Measurements from ENCODE around the gene OTX2. TPM values are rescaled to one million over a fixed set of nuclear protein-coding genes. Genes with fewer than 3 reads are reported as not detected.

Gene OTX2
- total RNA-seq, 1 experiment from 2014 or later = not detected

DNA sequence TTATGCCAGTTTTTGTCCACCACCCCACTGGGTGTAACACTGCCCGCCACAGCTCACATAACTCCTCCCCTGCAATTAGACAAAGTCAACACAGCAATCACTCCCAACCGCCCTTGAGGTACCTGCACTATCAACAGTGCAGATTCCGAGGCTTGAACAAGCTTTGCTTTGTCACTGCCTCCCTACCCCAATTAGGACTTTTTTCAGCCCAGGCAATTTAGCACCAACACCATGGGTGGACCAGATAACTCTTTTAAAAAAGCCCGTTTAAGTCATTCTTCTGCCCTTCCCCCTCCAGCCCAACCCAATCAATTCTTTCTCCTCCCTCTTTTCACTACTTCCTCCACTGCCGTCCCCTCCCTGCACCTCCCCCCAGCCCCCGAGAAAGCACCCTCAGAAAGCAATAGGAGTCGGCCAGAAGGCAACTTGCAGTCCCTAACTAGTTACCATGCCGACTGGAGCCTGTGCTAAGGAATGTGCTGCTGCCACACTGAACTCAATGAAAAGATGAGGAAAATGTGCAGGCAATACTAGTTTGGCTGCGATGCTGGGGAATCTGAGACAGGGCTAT lies 45.7 kb upstream of the OTX2 start:
- Histone ChIP-seq H3K79me2 (ENCODE audit: insufficient read depth, low read length) (no peaks in the 10 kb centered on the region), H3K9ac (ENCODE audit: low read length) (no peak overlapping the region), H3K36me3 (ENCODE audit: control insufficient read depth in 1 of 2, insufficient read depth in 2 of 2, low read length in 2 of 2) (no peaks in the 10 kb centered on the region), H3K27me3 (ENCODE audit: insufficient read depth, low read length) (peaks cover 49% of the 10 kb centered on the region), H2AFZ (ENCODE audit: low read depth, low read length, poor library complexity, severe bottlenecking) (no peak overlapping the region), H3K27ac (ENCODE audit: low read depth, low read length) (no peak overlapping the region), H4K20me1 (ENCODE audit: insufficient read depth) (no peaks in the 10 kb centered on the region), H3K4me1 (ENCODE audit: control insufficient read depth in 1 of 2, insufficient read depth in 2 of 2, low read length in 2 of 2) (no peaks in the 10 kb centered on the region), H3K9me2 (ENCODE audit: insufficient read depth) (no peaks in the 10 kb centered on the region), H3K9me3 (ENCODE audit: control insufficient read depth in 1 of 2, insufficient read depth in 1 of 2, low read depth in 1 of 2, low read length in 2 of 2) (no peaks in the 10 kb centered on the region), H3K4me2 (ENCODE audit: low read length) (no peak overlapping the region), H3K4me3 (replicated peaks in 1 of 2; ENCODE audit: low read depth in 1 of 2, low read length in 2 of 2) (no peak overlapping the region)
- RAD21 ChIA-PET (ENCODE audit: low non-redundant PET in 1 of 2, low total read pairs in 2 of 2, uncharacterized antibody in 2 of 2, unreplicated experiment in 2 of 2) = interaction anchor here in 1 of 2 experiments (0.6 kb wide), 1 partner anchor 365 kb away, joined by 3 read pairs; no protein-coding TSS in a partner anchor
- BruUV-seq (replicated peaks) = no TSS peak
- no peak for TF ChIP-seq TCF7L2 (IDR thresholded peaks at IDR 0.05; ENCODE audit: borderline replicate concordance, extremely low read depth, insufficient read depth, insufficient read length)
- no peak for DNase-seq (ENCODE audit: low read depth, low spot score)
- CTCF ChIA-PET = interaction anchor here (1.4 kb wide), 1 partner anchor 18 kb away, joined by 3 read pairs; no protein-coding TSS in a partner anchor
- no peak for ATAC-seq
- POLR2A ChIA-PET = no interaction called here
- intact Hi-C loops (cut with micrococcal nuclease) = no loop called here

- intact Hi-C loops (cut with micrococcal nuclease) = no loop called here
- RAD21 ChIA-PET (ENCODE audit: low non-redundant PET in 1 of 2, low total read pairs in 2 of 2, uncharacterized antibody in 2 of 2, unreplicated experiment in 2 of 2) = no interaction called here
- CTCF ChIA-PET = interaction anchor here (1.4 kb wide), 1 partner anchor 20 kb away, joined by 3 read pairs; no protein-coding TSS in a partner anchor
- ATAC-seq (no peak), DNase-seq (ENCODE audit: low read depth, low spot score) (no peak)
- Histone ChIP-seq H3K27ac (ENCODE audit: low read depth, low read length) (no peak overlapping the region), H3K79me2 (ENCODE audit: insufficient read depth, low read length) (no peaks in the 10 kb centered on the region), H3K9me2 (ENCODE audit: insufficient read depth) (no peaks in the 10 kb centered on the region), H3K36me3 (ENCODE audit: control insufficient read depth in 1 of 2, insufficient read depth in 2 of 2, low read length in 2 of 2) (no peaks in the 10 kb centered on the region), H3K4me2 (ENCODE audit: low read length) (no peak overlapping the region), H3K4me1 (ENCODE audit: control insufficient read depth in 1 of 2, insufficient read depth in 2 of 2, low read length in 2 of 2) (no peaks in the 10 kb centered on the region), H4K20me1 (ENCODE audit: insufficient read depth) (no peaks in the 10 kb centered on the region), H3K9me3 (ENCODE audit: control insufficient read depth in 1 of 2, insufficient read depth in 1 of 2, low read depth in 1 of 2, low read length in 2 of 2) (no peaks in the 10 kb centered on the region), H3K4me3 (replicated peaks in 1 of 2; ENCODE audit: low read depth in 1 of 2, low read length in 2 of 2) (no peak overlapping the region), H3K9ac (ENCODE audit: low read length) (no peak overlapping the region), H2AFZ (ENCODE audit: low read depth, low read length, poor library complexity, severe bottlenecking) (no peak overlapping the region), H3K27me3 (ENCODE audit: insufficient read depth, low read length) (peaks cover 47% of the 10 kb centered on the region)
- POLR2A ChIA-PET = no interaction called here
- TF ChIP-seq SIN3A (IDR thresholded peaks at IDR 0.05; ENCODE audit: low read depth) = no peak
- TF ChIP-seq EGR1 (IDR thresholded peaks at IDR 0.05; ENCODE audit: low read depth) = no peak
- TF ChIP-seq CEBPB (IDR thresholded peaks at IDR 0.05; ENCODE audit: low read depth) = no peak
- no peak for TF ChIP-seq SRF (IDR thresholded peaks at IDR 0.05; ENCODE audit: low read depth)
- no peak for TF ChIP-seq EZH2 (IDR thresholded peaks at IDR 0.05)
- no peak for TF ChIP-seq SP1 (IDR thresholded peaks at IDR 0.05; ENCODE audit: low read depth)
- no peak for TF ChIP-seq TCF7L2 (IDR thresholded peaks at IDR 0.05; ENCODE audit: borderline replicate concordance, extremely low read depth, insufficient read depth, insufficient read length)
- TF ChIP-seq ZNF274 (IDR thresholded peaks at IDR 0.05; ENCODE audit: low read depth, low read length) = no peak
- TF ChIP-seq FOSL1 (IDR thresholded peaks at IDR 0.05; ENCODE audit: low read depth) = no peak
- BruUV-seq (replicated peaks) = no TSS peak
Measured at GRCh38 chr14:56854325-56854724, 44.0 kb upstream of the OTX2 start.
